Fibroblast of the aortic adventitia (primary cell): Measurements from ENCODE around the gene PARD6G. TPM values are rescaled to one million over a fixed set of nuclear protein-coding genes. Genes with fewer than 3 reads are reported as not detected.

Experiments used
- DNase-seq: peaks from one replicate; pipeline ENCODE4 v3.0.0-alpha.2; 2010; ENCODE audit warnings: low read depth
- H3K4me3 ChIP-seq: 2 replicates; pipeline ENCODE4 v1.5.1; 2011; ENCODE audit warnings: low read depth, mild to moderate bottlenecking, control low read depth, low read length, moderate library complexity
- total RNA-seq: library from RNA; depleted of rRNA; stranded (reverse); fragments of >200 nt; gene quantifications from 2 replicates; pipeline ENCODE4 v1.2.3, GENCODE V29; 2012; ENCODE audit warnings: low replicate concordance
- TF ChIP-seq, protein P1 (sequence below): IDR thresholded peaks from 2 replicates; pipeline ENCODE4 v1.5.1; 2011; ENCODE audit warnings: mild to moderate bottlenecking, low read length, control low read depth, inconsistent platforms; ENCODE audit not compliant: insufficient read depth

The PARD6G gene
- total RNA-seq, 1 donor = 0.54 TPM

DNA sequence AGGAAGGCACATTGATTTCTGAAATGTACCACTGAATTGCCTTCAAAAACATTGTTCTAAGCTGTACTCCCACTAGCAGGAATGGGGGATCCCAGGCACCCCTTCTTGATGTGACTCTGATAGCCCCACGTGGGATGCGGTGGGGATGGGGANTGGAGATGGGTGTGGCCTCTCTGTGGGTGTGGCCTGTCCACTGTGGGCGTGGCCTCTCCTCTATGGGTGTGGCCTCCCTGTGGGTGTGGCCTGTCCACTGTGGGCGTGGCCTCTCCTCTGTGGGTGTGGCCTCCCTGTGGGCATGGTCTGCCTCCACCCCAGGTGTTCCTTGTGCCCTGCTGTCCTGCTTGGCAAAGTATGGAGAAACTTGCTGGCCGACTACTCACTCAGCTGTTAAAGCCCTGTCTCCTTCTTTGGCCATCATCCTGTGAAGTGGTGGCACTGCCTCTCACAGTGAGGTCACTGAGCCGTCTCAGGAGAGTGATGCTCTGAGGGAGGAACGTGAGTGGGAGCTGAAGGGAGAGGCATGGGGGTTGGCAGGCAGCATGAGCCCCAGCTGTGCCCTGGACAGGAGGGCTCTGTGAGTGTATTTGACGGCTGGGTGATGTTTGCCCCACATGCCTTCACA, 6.7 kb upstream of the PARD6G start:
- DNase-seq = no peak
- no peak overlapping the region for H3K4me3 ChIP-seq
- TF ChIP-seq, protein P1, sequence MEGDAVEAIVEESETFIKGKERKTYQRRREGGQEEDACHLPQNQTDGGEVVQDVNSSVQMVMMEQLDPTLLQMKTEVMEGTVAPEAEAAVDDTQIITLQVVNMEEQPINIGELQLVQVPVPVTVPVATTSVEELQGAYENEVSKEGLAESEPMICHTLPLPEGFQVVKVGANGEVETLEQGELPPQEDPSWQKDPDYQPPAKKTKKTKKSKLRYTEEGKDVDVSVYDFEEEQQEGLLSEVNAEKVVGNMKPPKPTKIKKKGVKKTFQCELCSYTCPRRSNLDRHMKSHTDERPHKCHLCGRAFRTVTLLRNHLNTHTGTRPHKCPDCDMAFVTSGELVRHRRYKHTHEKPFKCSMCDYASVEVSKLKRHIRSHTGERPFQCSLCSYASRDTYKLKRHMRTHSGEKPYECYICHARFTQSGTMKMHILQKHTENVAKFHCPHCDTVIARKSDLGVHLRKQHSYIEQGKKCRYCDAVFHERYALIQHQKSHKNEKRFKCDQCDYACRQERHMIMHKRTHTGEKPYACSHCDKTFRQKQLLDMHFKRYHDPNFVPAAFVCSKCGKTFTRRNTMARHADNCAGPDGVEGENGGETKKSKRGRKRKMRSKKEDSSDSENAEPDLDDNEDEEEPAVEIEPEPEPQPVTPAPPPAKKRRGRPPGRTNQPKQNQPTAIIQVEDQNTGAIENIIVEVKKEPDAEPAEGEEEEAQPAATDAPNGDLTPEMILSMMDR = no peak

DNA sequence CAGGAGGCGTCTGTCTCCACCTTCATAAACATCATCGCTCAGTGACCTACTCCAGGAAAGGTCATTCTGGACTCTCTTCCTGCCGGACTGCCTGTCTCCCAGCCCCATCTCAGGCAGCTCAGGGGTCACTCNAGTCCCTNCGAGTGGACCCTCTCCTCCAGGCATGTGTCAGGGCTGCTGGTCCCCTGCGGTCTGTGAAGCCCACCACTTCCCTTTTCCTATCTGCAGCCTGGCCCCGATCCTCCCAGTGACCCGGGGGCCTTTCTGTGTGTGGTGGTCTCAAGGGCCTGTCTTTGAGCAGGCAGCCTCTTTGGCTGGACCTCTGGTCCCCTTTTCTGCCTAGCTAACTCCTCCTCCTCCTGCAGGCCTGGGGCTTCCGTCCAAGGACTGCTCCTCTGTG, 5.9 kb upstream of the PARD6G start:
- TF ChIP-seq, protein P1 = no peak
- H3K4me3 ChIP-seq = no peak overlapping the region
- no peak for DNase-seq

DNA sequence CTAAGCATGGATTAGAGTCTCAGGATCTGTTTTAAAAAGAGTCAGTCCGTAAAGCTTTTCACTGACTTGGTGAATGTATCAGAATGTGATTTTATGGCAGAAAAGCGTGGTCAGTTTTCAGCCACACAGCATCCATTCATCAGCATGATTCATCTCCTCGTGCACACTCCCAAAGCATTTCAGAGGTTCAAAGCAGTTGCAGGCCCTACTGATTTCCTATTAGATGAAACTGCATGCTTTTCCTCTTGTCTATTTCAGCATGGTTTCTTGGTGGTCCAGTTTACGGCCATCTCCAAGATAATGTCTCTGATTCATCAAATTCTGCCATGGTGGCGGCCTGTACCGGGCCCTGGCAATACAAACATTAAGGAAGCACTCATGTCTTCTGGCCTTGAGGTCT, 4.8 kb upstream of the PARD6G start:
- DNase-seq = peak; percentile 16
- TF ChIP-seq, protein P1 = no peak
- no peak overlapping the region for H3K4me3 ChIP-seq

DNA sequence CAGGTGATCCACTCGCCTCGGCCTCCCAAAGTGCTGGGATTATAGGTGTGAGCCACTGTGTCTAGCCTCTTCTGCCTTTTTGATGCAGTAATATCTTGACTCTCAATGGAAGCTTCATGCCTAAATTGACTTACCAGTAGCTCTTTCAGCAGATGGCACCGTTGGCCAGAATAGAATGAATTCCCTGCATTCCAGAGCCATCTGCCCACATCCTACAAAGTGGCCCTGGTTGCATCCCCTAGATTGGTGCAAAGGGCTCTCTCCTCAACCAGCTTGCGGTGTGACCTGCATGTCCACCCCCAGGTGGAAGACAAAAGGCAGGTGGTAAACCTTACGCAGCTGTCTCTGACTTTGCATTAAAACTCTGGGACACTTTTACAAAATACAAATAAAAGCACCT, 4.4 kb upstream of the PARD6G start:
- TF ChIP-seq, protein P1 = no peak
- no peak overlapping the region for H3K4me3 ChIP-seq
- no peak for DNase-seq

DNA sequence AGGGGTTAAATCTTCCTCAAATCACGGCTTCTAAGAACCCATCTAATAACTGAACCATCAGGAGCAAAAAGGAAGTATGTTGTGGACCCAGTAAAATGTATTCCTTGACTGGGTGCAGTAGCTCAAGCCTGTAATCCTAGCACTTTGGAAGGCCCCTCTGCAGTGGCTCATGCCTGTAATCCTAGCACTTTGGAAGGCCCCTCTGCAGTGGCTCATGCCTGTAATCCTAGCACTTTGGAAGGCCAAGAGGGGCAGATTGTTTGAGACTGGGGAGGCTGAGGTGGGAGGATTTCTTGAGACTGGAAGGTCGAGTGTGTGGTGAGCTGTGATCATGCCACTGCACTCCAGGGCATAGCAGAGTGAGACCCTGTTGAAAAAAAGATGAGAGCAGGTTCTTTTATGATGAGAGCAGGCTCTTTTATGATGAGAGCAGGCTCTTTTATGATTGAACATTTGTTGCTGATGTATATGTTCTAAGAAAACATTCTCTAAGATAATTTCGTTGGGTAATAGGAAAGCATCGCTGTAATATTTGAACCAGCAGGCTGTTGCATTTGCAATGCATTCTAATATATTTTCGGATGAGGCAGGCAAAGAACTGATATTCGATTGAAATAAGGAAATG, 3.5 kb upstream of the PARD6G start:
- TF ChIP-seq, protein P1 = no peak
- H3K4me3 ChIP-seq = no peak overlapping the region
- no peak for DNase-seq

DNA sequence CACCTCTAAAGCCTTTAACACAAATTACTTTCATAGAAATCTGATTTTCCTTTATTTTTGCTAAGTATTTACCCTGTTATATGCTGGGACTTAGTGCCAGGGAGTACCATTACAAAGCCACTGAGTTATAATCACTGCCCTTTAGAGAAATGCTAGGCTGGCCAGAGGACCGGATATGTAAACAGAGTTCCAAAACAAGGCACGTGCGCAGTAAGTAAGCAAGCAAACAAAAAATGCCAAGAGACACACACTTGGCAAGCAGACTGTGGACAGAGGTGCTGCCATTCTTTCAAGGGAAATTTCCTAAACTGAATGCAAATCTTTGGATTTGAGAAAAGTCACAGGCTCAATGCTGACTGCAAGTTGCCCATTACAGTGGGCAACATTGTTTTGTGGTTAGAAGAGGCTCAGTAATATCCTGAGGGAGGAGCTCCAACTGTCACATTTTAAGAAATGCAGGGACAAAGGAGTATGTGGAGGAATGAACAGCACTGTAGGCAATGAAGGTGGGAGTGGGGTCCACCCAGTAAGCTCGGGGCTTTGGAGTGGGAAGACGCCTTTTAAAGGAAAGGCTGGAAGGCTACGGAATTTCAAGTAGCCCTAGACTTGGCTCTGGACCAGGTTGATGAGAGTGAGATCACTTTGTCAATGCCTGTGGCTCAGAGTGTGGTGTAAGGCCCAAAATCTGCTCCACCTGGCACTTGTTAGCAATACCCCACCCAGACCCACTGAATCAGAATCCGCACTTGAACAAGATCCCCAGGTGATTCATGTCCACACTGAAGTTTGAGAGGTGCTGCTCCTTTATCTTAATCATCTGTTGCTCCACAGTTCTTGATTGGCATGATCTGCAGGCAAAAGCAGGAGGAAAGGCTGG, 2.1 kb upstream of the PARD6G start:
- peak; percentile 3 for DNase-seq
- TF ChIP-seq, protein P1 = no peak
- no peak overlapping the region for H3K4me3 ChIP-seq
